Measurements from ENCODE around the gene PPFIBP1. TPM values are rescaled to one million over a fixed set of nuclear protein-coding genes. Genes with fewer than 3 reads are reported as not detected.

The PPFIBP1 gene
- total RNA-seq, 1 experiment from 2014 or later: 105 TPM

- DNase-seq (ENCODE audit: low read depth): no peak
Measured at GRCh38 chr12:27511723-27512045, 12.3 kb upstream of the PPFIBP1 start.

GRCh38 chr12:27513155-27513824 is 10.7 kb upstream of the PPFIBP1 start:
- no peak for DNase-seq (ENCODE audit: low read depth)

GRCh38 chr12:27515671-27516070 is 8.3 kb upstream of the PPFIBP1 start:
- no peak for DNase-seq (ENCODE audit: low read depth)

GRCh38 chr12:27516625-27517024 is 7.4 kb upstream of the PPFIBP1 start:
- DNase-seq (ENCODE audit: low read depth): no peak

- no peak for DNase-seq (ENCODE audit: low read depth)
Measured at GRCh38 chr12:27517546-27517945, 6.5 kb upstream of the PPFIBP1 start.

- no peak for DNase-seq (ENCODE audit: low read depth)
Measured at GRCh38 chr12:27517961-27518665, 5.9 kb upstream of the PPFIBP1 start.

GRCh38 chr12:27521066-27521465 is 2.9 kb upstream of the PPFIBP1 start:
- peak; percentile 30 for DNase-seq (ENCODE audit: low read depth)

- DNase-seq (ENCODE audit: low read depth): no peak
Measured at GRCh38 chr12:27521981-27522380, 2.0 kb upstream of the PPFIBP1 start.

- no peak for DNase-seq (ENCODE audit: low read depth)
Measured at GRCh38 chr12:27523305-27523641, 733 bp upstream of the PPFIBP1 start.

- no peak for DNase-seq (ENCODE audit: low read depth)
Measured at GRCh38 chr12:27524494-27524835, 459 bp downstream of the PPFIBP1 start.

GRCh38 chr12:27524839-27525753 is 1.1 kb downstream of the PPFIBP1 start:
- DNase-seq (ENCODE audit: low read depth): peak; percentile 92

- no peak for DNase-seq (ENCODE audit: low read depth)
Measured at GRCh38 chr12:27527512-27527911, 3.5 kb downstream of the PPFIBP1 start.

GRCh38 chr12:27528788-27529187 is 4.8 kb downstream of the PPFIBP1 start:
- no peak for DNase-seq (ENCODE audit: low read depth)

- DNase-seq (ENCODE audit: low read depth): no peak
Measured at GRCh38 chr12:27530157-27530922, 6.3 kb downstream of the PPFIBP1 start.

GRCh38 chr12:27531896-27532295 is 7.9 kb downstream of the PPFIBP1 start:
- DNase-seq (ENCODE audit: low read depth): no peak

- peak; percentile 50 for DNase-seq (ENCODE audit: low read depth)
Measured at GRCh38 chr12:27534060-27534764, 10.2 kb downstream of the PPFIBP1 start.

- no peak for DNase-seq (ENCODE audit: low read depth)
Measured at GRCh38 chr12:27534765-27535161, 10.8 kb downstream of the PPFIBP1 start.

GRCh38 chr12:27535318-27535717 is 11.3 kb downstream of the PPFIBP1 start:
- no peak for DNase-seq (ENCODE audit: low read depth)

GRCh38 chr12:27537855-27538675 is 14.1 kb downstream of the PPFIBP1 start:
- DNase-seq (ENCODE audit: low read depth): no peak

- DNase-seq (ENCODE audit: low read depth): no peak
Measured at GRCh38 chr12:27539191-27539631, 15.2 kb downstream of the PPFIBP1 start.
